WERI-Rb-1 (cell line): ENCODE data around the gene VAV3.
"Not testable (repeated sequence)": the region's sequence is repeated elsewhere in the genome, so short reads cannot be mapped to it uniquely, and the experiment has no call there.

ENCODE experiments used
- DNase-seq: peaks from one replicate; pipeline ENCODE4 v3.0.0-alpha.2; 2020
- H3K27ac ChIP-seq: fragments of 250-450 bp; sonication (Bioruptor Pico); 2 replicates; pipeline ENCODE4 v1.5.1; 2020; ENCODE audit warnings: mild to moderate bottlenecking, moderate library complexity
- H3K27me3 ChIP-seq: fragments of 250-450 bp; sonication (Bioruptor Pico); 2 replicates; pipeline ENCODE4 v1.5.1; 2021; ENCODE audit warnings: mild to moderate bottlenecking, low read depth, moderate library complexity; ENCODE audit not compliant: insufficient read depth, severe bottlenecking
- H3K36me3 ChIP-seq: fragments of 250-450 bp; sonication (Bioruptor Pico); 2 replicates; pipeline ENCODE4 v1.5.1; 2020; ENCODE audit warnings: mild to moderate bottlenecking, moderate library complexity
- H3K4me3 ChIP-seq: 2 replicates; pipeline ENCODE4 v1.5.1; 2011; ENCODE audit warnings: low read depth, mild to moderate bottlenecking, control low read depth, low read length
- H3K9me3 ChIP-seq: fragments of 250-450 bp; sonication (Bioruptor Pico); 2 replicates; pipeline ENCODE4 v1.5.1; 2021; ENCODE audit warnings: mild to moderate bottlenecking, moderate library complexity; ENCODE audit not compliant: severe bottlenecking
- TF ChIP-seq, protein P1 (sequence below): IDR thresholded peaks from 2 replicates; pipeline ENCODE4 v1.5.1; 2011; ENCODE audit warnings: low read depth, mild to moderate bottlenecking, control low read depth, inconsistent platforms, low read length

Gene VAV3

DNA sequence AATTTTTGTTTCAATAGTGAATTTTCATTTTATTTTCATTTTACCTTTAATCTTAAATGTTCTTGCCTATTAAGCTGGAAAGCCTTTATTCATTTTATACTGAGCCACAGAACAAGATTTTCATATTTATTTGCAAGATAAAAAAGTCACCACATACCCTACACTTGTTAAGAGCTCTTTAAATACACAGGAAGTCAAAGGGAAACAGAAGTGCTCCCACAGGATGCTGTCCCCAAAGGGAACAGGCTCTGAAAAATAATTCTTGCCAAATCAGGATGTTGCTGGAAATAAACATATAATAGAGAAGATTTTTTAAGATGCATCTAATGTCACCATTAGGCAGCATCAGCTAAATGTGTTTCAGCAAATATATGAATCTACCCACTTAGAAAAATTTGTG lies 113.6 kb downstream of the VAV3 start:
- Histone ChIP-seq H3K9me3 (no peaks in the 10 kb centered on the region), H3K27ac (no peak overlapping the region)
- TF ChIP-seq, protein P1, sequence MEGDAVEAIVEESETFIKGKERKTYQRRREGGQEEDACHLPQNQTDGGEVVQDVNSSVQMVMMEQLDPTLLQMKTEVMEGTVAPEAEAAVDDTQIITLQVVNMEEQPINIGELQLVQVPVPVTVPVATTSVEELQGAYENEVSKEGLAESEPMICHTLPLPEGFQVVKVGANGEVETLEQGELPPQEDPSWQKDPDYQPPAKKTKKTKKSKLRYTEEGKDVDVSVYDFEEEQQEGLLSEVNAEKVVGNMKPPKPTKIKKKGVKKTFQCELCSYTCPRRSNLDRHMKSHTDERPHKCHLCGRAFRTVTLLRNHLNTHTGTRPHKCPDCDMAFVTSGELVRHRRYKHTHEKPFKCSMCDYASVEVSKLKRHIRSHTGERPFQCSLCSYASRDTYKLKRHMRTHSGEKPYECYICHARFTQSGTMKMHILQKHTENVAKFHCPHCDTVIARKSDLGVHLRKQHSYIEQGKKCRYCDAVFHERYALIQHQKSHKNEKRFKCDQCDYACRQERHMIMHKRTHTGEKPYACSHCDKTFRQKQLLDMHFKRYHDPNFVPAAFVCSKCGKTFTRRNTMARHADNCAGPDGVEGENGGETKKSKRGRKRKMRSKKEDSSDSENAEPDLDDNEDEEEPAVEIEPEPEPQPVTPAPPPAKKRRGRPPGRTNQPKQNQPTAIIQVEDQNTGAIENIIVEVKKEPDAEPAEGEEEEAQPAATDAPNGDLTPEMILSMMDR = no peak

DNA sequence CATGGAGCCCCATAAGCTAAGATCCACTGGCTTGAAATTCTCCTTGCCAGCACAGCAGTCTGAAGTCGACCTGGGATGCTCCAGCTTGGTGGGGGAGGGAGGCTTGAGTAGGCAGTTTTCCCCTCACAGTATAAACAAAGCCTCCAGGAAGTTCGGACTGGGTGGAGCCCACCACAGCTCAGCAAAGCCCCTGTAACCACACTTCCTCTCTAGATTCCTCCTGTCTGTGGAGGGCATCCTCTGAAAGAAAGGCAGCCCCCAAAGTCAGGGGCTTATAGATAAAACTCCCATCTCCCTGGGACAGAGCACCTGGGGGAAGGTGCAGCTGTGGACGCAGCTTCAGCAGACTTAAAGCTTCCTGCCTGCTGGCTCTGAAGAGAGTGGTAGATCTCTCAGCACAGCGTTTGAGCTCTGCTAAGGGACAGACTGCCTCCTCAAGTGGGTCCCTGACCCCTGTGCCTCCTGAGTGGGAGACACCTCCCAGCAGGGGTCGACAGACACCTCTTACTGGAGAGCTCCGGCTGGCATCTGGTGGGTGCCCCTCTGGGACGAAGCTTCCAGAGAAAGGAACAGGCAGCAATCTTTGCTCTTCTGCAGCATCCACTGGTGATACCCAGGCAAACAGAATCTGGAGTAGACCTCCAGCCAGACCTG lies 120.3 kb downstream of the VAV3 start:
- not testable (repeated sequence) for H3K36me3 ChIP-seq, H3K27ac ChIP-seq, H3K27me3 ChIP-seq, H3K9me3 ChIP-seq, H3K4me3 ChIP-seq, DNase-seq

More for the DNA sequence above, 113.6 kb downstream of the VAV3 start:
- H3K27me3 ChIP-seq = no peaks in the 10 kb centered on the region
- H3K36me3 ChIP-seq = no peaks in the 10 kb centered on the region
- no peak for DNase-seq
- H3K4me3 ChIP-seq = no peak overlapping the region

DNA sequence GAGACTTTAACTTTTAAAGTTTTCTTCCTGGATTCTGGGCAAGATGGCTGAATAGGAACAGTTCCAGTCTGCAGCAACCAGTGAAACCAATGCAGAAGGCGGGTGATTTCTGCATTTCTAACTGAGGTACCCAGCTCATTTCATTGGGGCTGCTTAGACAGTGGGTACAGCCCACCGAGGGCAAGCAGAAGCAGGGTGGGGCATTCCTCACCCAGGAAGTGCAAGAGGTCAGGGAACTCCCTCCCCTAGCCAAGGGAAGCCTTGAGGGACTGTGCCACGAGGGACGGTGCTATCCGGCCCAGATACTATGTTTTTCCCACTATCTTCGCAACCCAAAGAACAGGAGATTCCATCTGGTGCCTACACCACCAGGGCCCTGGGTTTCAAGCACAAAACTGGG lies 121.0 kb downstream of the VAV3 start:
- DNase-seq = no peak
- no peaks in the 10 kb centered on the region for H3K9me3 ChIP-seq
- H3K36me3 ChIP-seq = no peaks in the 10 kb centered on the region
- H3K27me3 ChIP-seq = no peaks in the 10 kb centered on the region
- H3K27ac ChIP-seq = no peak overlapping the region
- H3K4me3 ChIP-seq = no peak overlapping the region
- TF ChIP-seq, protein P1 = no peak

DNA sequence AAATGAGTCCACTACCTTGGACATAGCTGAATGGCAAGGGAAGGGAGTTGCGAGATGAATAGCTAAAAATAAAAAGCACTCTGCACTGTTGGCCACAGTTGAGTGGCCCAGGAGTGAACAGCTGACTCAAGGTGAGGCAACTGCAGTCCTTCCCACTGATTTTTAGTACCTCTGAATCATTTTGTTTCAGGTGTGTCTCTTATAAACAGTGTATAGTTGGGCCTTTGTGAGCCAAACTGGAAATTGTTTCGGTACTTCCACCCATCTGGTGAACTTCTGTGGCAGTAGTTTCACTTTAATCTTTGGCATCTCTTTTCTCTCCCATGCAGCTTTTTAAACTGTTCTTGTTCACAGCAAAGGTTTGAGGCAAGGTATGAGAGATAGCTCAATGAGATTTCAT lies 122.7 kb downstream of the VAV3 start:
- no peak overlapping the region for H3K27ac ChIP-seq
- no peak overlapping the region for H3K4me3 ChIP-seq
- no peaks in the 10 kb centered on the region for H3K36me3 ChIP-seq
- TF ChIP-seq, protein P1 = no peak
- H3K27me3 ChIP-seq = no peaks in the 10 kb centered on the region
- no peak for DNase-seq
- H3K9me3 ChIP-seq = no peaks in the 10 kb centered on the region

DNA sequence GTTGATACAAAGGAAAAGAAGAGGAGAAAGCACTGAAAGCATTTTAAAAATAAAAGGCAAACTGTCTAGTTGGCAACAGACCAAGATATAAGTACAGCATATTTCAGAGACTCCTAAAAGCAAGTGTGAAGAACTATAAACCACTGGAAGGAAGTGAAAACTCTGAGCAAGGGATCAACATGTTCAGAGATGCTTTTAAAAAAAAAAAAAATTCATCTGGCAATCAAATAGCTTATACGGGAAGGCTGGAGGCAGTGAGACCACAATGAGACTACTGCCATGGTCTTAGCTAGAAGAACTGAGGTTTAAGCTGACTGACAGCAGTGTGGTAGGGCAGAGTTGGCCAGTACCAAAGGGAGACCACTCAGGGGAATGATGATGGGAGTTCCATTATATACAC lies 124.3 kb downstream of the VAV3 start:
- Histone ChIP-seq H3K27me3 (no peaks in the 10 kb centered on the region), H3K4me3 (no peak overlapping the region), H3K9me3 (no peaks in the 10 kb centered on the region), H3K27ac (no peak overlapping the region), H3K36me3 (no peaks in the 10 kb centered on the region)
- DNase-seq = no peak
- TF ChIP-seq, protein P1 = no peak

DNA sequence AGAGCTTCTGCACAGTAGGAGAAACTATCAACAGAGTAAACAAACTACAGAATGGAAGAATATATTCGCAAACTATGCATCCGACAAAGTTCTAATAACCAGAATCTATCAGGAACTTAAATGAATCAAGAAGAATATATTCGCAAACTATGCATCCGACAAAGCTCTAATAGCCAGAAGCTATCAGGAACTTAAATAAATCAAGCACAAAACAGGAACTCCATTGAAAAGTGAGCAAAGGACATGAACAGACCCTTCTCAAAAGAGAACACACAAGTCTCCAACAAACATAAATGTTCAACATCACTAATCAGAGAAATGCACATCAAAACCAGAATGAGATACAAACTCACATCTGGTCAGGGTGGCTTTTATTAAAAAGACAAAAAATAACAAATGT lies 126.9 kb downstream of the VAV3 start:
- TF ChIP-seq, protein P1 = no peak
- Histone ChIP-seq H3K4me3 (no peak overlapping the region), H3K27ac (no peak overlapping the region), H3K9me3 (no peaks in the 10 kb centered on the region), H3K36me3 (no peaks in the 10 kb centered on the region), H3K27me3 (no peaks in the 10 kb centered on the region)
- no peak for DNase-seq
